Thyroid gland (tissue), 4 donors: ENCODE data around the gene TMEM219.

Experiments used
- POLR2A ChIP-seq, 2 donors: fragments of 450-650 bp; IDR thresholded peaks; one replicate each; pipeline ENCODE4 v1.6.1; 2017; ENCODE audit warnings: antibody characterized with exemption in 2 of 2, mild to moderate bottlenecking in 2 of 2, moderate library complexity in 1 of 2
- TF ChIP-seq, protein P1 (sequence below), 6 experiments: fragments of 200-600 bp in 3 of 6; fragments of 450-650 bp in 3 of 6; sonication (generic) in 3 of 6; IDR thresholded peaks; one replicate each; pipeline ENCODE4 v1.5.1; 2016 to 2019; ENCODE audit warnings: antibody characterized with exemption in 6 of 6, mild to moderate bottlenecking in 2 of 6, inconsistent platforms in 1 of 6, moderate library complexity in 1 of 6

DNA sequence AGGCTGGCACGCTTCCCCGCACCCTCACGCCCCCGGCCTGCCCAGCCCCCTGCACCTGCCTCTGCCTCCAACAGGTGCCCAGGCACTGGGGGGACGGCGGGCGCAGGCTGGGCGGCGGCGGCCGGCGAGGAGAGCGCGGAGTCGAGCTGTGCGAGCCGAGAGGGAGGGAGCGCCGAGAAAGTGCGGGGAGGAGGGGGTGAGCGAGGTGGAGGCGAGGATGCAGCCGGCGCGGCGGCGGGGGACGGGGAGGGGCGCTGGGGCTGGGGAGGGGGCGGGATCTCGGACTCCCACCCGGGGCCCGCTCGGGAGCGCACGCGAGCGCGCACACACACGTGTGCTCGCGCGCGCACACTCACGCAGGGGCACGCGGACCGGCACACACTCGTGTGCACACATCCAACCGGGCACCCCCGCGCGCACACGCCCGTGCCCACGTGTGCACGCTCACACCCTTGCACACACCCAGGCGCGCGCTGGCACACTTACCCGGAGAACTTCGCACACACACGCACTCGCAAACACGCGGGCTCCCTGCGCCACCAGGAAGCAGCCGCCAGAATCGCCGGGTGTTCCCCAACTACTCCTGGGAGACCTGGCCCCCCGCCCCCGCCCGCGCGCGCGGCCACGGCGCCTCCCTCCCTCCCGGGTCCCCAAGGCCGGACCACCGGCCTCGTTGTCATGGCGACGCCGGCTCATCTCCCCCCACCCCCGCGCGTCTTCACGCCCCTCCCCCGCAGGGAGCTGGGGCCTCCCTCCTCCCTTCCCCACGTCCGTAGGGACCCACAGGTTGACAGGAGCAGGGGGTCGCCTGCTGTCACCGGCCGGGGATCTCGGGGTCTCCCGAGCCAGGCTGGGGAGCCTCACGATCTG is 49.2 kb downstream of the TMEM219 start, which contains the start of gene DOC2A:
- TF ChIP-seq, protein P1, sequence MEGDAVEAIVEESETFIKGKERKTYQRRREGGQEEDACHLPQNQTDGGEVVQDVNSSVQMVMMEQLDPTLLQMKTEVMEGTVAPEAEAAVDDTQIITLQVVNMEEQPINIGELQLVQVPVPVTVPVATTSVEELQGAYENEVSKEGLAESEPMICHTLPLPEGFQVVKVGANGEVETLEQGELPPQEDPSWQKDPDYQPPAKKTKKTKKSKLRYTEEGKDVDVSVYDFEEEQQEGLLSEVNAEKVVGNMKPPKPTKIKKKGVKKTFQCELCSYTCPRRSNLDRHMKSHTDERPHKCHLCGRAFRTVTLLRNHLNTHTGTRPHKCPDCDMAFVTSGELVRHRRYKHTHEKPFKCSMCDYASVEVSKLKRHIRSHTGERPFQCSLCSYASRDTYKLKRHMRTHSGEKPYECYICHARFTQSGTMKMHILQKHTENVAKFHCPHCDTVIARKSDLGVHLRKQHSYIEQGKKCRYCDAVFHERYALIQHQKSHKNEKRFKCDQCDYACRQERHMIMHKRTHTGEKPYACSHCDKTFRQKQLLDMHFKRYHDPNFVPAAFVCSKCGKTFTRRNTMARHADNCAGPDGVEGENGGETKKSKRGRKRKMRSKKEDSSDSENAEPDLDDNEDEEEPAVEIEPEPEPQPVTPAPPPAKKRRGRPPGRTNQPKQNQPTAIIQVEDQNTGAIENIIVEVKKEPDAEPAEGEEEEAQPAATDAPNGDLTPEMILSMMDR (IDR thresholded peaks at IDR 0.05): no peak
- no peak for TF ChIP-seq POLR2A (IDR thresholded peaks at IDR 0.05)
